Endometrial microvascular endothelial cells (primary cell): ENCODE data around the gene RIPK4. TPM values are rescaled to one million over a fixed set of nuclear protein-coding genes. Genes with fewer than 3 reads are reported as not detected.

Source experiments
- total RNA-seq: library from RNA; depleted of rRNA; stranded (reverse); fragments of >200 nt; gene quantifications from one replicate; pipeline ENCODE4 v1.2.3, GENCODE V29; 2015; ENCODE audit errors: inconsistent ontology term

The RIPK4 gene
- total RNA-seq, 1 donor from 2014 or later: not detected

Other genes starting within 250 kb of the RIPK4 start
- gene PRDM15, start 112.3 kb upstream of the RIPK4 start, total RNA-seq: 3.8 TPM
- 43.2 TPM for gene C2CD2, start 187.0 kb upstream of the RIPK4 start, total RNA-seq
- gene ZBTB21, start 243.3 kb upstream of the RIPK4 start, total RNA-seq: 12.5 TPM